Calu3 (cell line): ENCODE data around the gene SPDEF. TPM values are rescaled to one million over a fixed set of nuclear protein-coding genes. Genes with fewer than 3 reads are reported as not detected.

Experiments
- BruUV-seq: library from RNA; stranded (reverse); fragments of 400-500 nt; replicated peaks from 2 replicates; lab custom pipeline; 2021; lab: Mats Ljungman, UMichigan
- CTCF ChIA-PET: fragments of 300-600 bp; sonication (Branson Sonifier 250); formaldehyde crosslinking; loops from one replicate; lab custom pipeline; 2022; ENCODE audit warnings: antibody characterized with exemption; lab: Charles Lee
- DNase-seq: peaks from one replicate; pipeline ENCODE4 v3.0.0; 2022
- H3K27ac Mint-ChIP-seq: one replicate; pipeline ENCODE4 v1.8.0; 2022; ENCODE audit warnings: mixed read lengths; ENCODE audit not compliant: unreplicated experiment
- H3K27me3 Mint-ChIP-seq: one replicate; pipeline ENCODE4 v1.8.0; 2022; ENCODE audit warnings: mixed read lengths; ENCODE audit not compliant: unreplicated experiment
- H3K36me3 Mint-ChIP-seq: one replicate; pipeline ENCODE4 v1.8.0; 2022; ENCODE audit warnings: mild to moderate bottlenecking, moderate library complexity, mixed read lengths; ENCODE audit not compliant: insufficient read depth, unreplicated experiment
- H3K4me1 Mint-ChIP-seq: one replicate; pipeline ENCODE4 v1.8.0; 2022; ENCODE audit warnings: mild to moderate bottlenecking, low read depth, mixed read lengths; ENCODE audit not compliant: unreplicated experiment
- H3K4me3 Mint-ChIP-seq: one replicate; pipeline ENCODE4 v1.8.0; 2022; ENCODE audit warnings: mild to moderate bottlenecking, low read depth, moderate library complexity, mixed read lengths; ENCODE audit not compliant: unreplicated experiment
- H3K9me3 Mint-ChIP-seq: one replicate; pipeline ENCODE4 v1.8.0; 2022; ENCODE audit warnings: low read depth, mixed read lengths; ENCODE audit not compliant: unreplicated experiment
- CTCF ChIP-seq: fragments of 200-600 bp; IDR thresholded peaks from one replicate; pipeline ENCODE4 v1.8.0; 2022; ENCODE audit warnings: antibody characterized with exemption; ENCODE audit not compliant: unreplicated experiment
- intact Hi-C: fragments of 100-400 bp; cut with micrococcal nuclease; formaldehyde crosslinking; loops from one replicate; pipeline ENCODE4 v1.10.0; 2022; ENCODE audit not compliant: unreplicated experiment
- total RNA-seq: library from RNA; stranded (reverse); gene quantifications from 2 replicates; pipeline ENCODE4 v1.2.3, GENCODE V29; 2022

Gene SPDEF
- total RNA-seq, 1 experiment from 2014 or later: 7.9 TPM

GRCh38 chr6:34496103-34496685 is 59.9 kb downstream of the SPDEF start:
- Mint-ChIP-seq H3K4me1 (no peaks in the 10 kb centered on the region), H3K27me3 (peaks cover 63% of the 10 kb centered on the region), H3K27ac (no peak overlapping the region), H3K4me3 (no peak overlapping the region), H3K9me3 (no peaks in the 10 kb centered on the region), H3K36me3 (no peaks in the 10 kb centered on the region)
- DNase-seq: no peak
- BruUV-seq: no TSS peak
- TF ChIP-seq CTCF: no peak
- intact Hi-C loops: no loop called here
- CTCF ChIA-PET: interaction anchor here (0.6 to 1.3 kb wide), 7 partner anchors 15 to 1200 kb away, joined by 3 to 5 read pairs (median 3); no protein-coding TSS in a partner anchor

DNA sequence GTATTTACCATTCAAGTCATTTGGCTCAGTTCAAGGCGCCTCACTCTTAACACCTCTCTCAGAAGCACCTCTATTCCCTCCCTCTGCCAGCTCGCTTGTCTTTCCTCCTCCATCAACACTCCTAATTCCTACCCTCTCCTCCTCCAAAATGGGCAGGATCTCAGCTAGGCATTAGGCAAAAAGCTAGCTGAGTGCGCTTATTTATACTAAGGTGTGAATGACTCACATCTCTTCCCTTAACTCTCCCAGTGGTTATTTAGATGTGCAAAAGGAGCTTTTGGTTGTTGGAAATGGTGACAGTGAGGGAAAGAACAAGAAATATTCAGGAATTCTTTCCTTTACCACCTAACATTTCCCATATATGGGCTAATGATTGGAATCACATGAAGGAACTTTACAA is 61.2 kb downstream of the SPDEF start:
- CTCF ChIA-PET: interaction anchor here (0.6 to 1.0 kb wide), 2 partner anchors 13 to 21 kb away, joined by 7 to 8 read pairs; no protein-coding TSS in a partner anchor
- intact Hi-C loops: no loop called here
- BruUV-seq: no TSS peak
- Mint-ChIP-seq H3K27me3 (peaks cover 52% of the 10 kb centered on the region), H3K4me1 (no peaks in the 10 kb centered on the region), H3K27ac (no peak overlapping the region), H3K36me3 (no peaks in the 10 kb centered on the region), H3K9me3 (no peaks in the 10 kb centered on the region), H3K4me3 (no peak overlapping the region)
- no peak for TF ChIP-seq CTCF
- no peak for DNase-seq

GRCh38 chr6:34493344-34493743 is 62.8 kb downstream of the SPDEF start:
- H3K27ac Mint-ChIP-seq: no peak overlapping the region
- intact Hi-C loops: no loop called here
- CTCF ChIA-PET: interaction anchor here (1.5 kb wide), 1 partner anchor 25 kb away, joined by 4 read pairs; no protein-coding TSS in a partner anchor
- DNase-seq: no peak
- H3K4me3 Mint-ChIP-seq: no peak overlapping the region
- H3K36me3 Mint-ChIP-seq: no peaks in the 10 kb centered on the region
- H3K4me1 Mint-ChIP-seq: no peaks in the 10 kb centered on the region
- peaks cover 52% of the 10 kb centered on the region for H3K27me3 Mint-ChIP-seq
- no peak for TF ChIP-seq CTCF
- no peaks in the 10 kb centered on the region for H3K9me3 Mint-ChIP-seq
- no TSS peak for BruUV-seq

DNA sequence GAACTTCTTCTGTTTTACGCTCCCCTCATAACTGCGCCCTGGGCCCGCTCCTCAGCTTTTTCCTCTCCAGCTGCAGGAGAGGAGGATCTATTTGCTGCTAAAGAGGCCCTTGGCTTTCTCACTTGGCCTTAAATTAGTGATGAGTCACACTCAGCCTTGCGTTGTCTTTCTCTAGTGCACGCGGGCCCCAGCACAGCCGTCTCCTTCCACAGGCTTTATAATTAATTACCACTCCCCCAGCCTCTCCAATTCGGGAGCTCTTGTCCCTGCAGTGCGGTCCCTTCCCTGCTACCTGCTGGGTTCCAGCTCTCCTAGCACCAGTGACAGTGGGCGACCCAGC is 65.1 kb downstream of the SPDEF start:
- H3K27me3 Mint-ChIP-seq: peaks cover 33% of the 10 kb centered on the region
- CTCF ChIA-PET: no interaction called here
- intact Hi-C loops: no loop called here
- H3K4me1 Mint-ChIP-seq: no peaks in the 10 kb centered on the region
- BruUV-seq: no TSS peak
- DNase-seq: no peak
- H3K27ac Mint-ChIP-seq: no peak overlapping the region
- H3K4me3 Mint-ChIP-seq: no peak overlapping the region
- no peaks in the 10 kb centered on the region for H3K9me3 Mint-ChIP-seq
- TF ChIP-seq CTCF: no peak
- no peaks in the 10 kb centered on the region for H3K36me3 Mint-ChIP-seq
